Pulmonary artery endothelial cell (primary cell): ENCODE data around the gene FLVCR2. TPM values are rescaled to one million over a fixed set of nuclear protein-coding genes. Genes with fewer than 3 reads are reported as not detected.

Experiments
- DNase-seq: peaks from one replicate; pipeline ENCODE4 v3.0.0-alpha.2; 2011; ENCODE audit warnings: low read depth, low spot score
- total RNA-seq: library from RNA; depleted of rRNA; stranded (reverse); fragments of >200 nt; gene quantifications from 2 replicates; pipeline ENCODE4 v1.2.3, GENCODE V29; 2014

Gene FLVCR2, protein sequence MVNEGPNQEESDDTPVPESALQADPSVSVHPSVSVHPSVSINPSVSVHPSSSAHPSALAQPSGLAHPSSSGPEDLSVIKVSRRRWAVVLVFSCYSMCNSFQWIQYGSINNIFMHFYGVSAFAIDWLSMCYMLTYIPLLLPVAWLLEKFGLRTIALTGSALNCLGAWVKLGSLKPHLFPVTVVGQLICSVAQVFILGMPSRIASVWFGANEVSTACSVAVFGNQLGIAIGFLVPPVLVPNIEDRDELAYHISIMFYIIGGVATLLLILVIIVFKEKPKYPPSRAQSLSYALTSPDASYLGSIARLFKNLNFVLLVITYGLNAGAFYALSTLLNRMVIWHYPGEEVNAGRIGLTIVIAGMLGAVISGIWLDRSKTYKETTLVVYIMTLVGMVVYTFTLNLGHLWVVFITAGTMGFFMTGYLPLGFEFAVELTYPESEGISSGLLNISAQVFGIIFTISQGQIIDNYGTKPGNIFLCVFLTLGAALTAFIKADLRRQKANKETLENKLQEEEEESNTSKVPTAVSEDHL
- 0.40 and 2.2 TPM in 2 replicates for total RNA-seq

DNA sequence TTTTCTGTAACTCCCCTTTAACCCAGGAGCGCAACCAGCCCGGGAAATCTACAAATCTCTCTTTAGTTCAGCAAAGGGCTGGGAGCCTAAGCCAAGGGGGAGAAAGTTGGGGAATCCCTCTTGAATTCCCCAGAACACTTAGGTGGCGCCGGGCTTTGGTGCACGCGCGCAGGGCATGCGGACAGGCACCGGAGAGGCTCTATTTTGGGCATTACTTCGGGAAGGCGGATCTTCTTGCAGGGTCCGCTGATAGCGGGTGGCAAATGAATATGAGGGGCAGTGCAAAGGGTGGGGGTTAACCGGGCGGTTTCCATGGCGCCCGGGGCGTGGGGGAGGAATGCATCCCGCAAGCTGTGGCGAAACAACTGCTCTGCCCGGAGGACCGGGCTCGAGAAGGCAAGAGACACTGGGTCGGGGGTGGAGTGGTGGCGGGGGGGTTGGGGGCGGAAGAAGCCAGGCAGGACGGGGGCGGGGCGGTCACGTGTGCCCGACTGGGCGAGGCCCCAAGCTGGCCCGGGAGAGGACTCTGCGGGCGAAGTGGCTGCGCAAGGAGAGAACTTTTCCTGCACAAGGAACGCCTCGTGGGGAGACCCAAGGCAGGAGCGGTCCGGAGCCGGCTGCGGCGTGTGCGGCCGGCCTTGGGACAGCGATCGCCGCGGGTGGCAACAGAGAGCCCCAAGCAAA is at the start of gene FLVCR2:
TSS of gene FLVCR2 (plus strand) at position 519 of the 684 bp plus-strand sequence. CDS start 353 bp downstream, outside the sequence.
- DNase-seq, result no peak

- DNase-seq, result no peak
Observed at GRCh38 chr14:75531256-75531655, 47.2 kb upstream of the FLVCR2 start.

GRCh38 chr14:75531660-75532317 is 46.6 kb upstream of the FLVCR2 start:
- no peak for DNase-seq

DNA sequence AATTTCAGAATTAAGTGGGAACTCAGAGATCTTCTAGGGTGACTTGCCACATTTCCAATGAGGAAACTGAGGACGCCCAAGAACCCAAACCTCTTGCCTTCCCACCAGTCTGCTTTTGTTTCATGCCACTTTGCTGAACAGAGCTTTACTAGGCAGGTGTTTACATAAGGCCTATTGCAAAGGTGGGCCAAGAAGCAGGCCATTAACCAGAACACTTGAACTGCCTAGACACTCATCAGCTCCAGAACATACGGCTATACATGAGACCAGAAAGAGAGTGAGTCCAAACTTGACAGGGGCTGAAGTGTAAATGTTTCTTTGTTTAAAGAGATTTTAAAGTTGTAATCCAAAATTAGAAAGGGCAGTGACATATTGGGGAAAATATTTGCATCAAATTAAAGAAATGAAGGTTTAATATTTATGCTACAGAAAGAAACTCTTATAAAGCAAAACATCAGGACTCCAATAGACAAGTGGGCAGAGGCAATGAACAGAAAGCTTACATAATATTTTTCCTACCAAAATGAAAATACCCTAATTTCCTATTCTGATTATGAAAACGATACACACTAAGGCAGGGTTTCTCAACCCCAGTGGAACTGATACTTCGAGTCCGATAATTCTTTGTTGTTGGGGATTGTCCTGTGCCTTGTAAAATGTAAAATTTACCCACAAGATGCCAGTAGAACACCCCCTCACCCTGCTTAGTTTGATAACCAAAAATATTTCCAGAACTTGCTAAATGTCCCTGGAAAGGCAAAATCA is 44.4 kb upstream of the FLVCR2 start:
- DNase-seq, result no peak

GRCh38 chr14:75535164-75535898 is 43.1 kb upstream of the FLVCR2 start:
- DNase-seq, result no peak

GRCh38 chr14:75537071-75537470 is 41.3 kb upstream of the FLVCR2 start:
- no peak for DNase-seq

GRCh38 chr14:75539162-75539560 is 39.3 kb upstream of the FLVCR2 start:
- DNase-seq, result no peak

DNA sequence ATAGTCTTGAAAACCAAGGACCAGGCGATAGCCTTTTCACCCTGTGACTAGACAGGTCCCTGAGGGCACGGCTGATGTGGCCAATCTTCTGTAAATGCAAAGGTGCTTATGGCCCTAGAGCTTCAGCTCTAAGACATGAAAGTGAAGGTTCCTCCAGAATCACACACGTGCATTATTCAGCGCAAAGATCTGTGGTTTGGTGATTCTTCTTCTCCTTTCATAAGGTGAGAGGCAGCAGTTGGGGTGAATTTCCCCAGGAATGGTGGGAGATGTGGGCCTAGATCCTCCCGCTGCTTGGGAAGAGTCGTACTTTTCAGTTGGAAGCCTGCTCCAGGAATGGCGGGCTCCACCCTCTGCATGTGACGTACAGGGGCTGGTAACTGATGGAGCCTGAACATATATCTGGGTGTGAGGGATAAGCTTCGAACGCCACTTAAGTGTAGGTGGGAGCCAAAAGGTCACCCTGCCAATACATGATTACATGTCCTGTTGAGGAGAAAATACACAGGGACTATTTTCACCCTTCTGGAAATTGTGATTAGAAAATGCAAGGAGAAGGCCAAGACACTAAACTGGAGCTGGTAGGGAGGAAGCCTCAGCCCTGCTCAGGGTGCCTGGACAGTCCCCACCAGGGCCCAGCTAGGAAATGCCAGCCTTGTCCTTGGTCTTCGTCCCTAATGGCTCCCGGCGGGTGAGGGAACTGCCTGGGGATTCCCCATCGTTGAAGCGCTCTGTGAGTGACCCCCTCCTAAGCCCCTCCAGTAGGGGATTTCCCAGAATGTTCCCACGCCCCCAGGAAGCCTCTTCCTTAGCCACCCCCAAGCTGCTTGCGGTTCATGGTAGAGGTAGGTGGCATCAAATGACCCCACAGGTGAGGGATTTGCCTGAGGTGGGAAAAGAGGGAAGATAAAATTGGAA is 38.6 kb upstream of the FLVCR2 start:
- DNase-seq, result no peak

DNA sequence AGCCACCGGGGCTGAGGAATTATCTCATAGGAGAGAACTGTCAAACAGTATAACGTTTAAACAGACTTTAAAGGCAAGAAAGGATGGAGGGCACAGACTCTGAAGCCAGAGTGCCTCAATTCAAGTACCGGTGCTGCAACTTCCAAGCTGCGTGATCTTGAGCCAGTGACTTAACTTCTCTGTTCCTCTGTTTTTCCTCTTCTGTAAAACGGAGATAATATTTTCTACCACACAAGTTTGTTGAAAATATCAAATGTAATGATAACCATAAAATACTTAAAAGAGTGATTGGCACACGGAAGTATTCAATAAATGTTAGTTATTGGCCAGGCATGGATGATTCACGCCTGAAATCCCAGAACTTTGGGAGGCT is 38.0 kb upstream of the FLVCR2 start:
- no peak for DNase-seq

- DNase-seq, result no peak
Observed at GRCh38 chr14:75542588-75543091, 35.8 kb upstream of the FLVCR2 start.

DNA sequence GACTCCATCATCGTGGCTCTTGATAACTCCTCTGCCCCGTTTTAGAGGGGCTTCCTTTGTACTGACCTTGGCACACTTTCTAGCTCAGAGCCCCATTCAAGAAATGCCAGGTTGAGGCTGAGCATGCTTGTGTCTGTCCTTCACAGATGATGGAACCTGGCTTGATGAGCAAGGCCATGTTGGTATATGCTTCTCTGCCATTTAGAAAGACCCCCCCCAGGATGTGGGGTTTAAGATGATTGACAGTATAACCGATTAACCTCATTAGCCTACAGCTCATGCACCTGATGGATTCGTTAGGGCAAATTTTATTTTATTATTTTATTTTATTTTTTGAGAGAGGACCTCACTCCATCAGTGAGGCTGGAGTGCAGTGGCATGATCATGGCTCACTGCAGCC is 35.2 kb upstream of the FLVCR2 start:
- DNase-seq, result no peak

GRCh38 chr14:75543786-75544185 is 34.6 kb upstream of the FLVCR2 start:
- no peak for DNase-seq

GRCh38 chr14:75545907-75546306 is 32.5 kb upstream of the FLVCR2 start:
- DNase-seq, result no peak

- DNase-seq, result no peak
Observed at GRCh38 chr14:75547552-75548250, 30.7 kb upstream of the FLVCR2 start.

DNA sequence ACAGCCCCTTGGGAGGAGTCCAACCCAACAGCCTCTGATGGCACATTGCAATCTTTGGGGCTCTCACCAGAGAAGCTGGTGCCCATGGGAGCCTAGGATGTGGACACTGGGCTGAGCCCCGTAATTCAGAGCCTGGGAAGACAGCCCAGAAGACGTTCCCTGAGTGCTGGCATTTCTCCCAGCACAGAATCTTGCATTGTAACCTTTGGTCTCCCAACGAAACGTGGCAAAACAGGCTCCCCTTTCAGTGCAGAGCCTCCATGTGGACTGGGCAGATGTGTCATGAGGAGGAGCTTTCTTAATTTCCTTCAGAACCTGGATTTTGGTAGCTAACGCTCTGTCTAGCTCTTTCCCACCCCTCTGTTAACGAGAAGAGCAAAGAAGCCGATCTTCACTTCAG is 29.9 kb upstream of the FLVCR2 start:
- no peak for DNase-seq

DNA sequence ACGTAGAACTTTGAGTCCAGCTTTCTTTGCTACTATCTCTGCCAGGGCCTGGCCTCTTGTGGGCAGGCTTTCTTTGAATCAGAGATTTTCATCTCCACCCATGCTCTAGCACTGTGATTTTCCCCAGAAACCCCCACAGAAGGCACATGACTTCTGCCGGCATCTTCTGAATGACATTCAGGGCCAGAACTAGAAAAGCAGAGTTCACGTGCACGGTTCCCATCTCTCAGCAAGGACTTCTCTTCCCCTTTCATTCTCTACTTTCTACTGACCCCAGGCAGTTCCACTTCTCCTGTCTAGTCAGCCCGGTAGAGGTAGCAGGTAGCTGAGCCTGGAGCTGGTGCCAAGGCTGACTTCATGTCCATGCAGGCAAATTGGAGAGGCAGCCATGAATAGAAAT is 29.3 kb upstream of the FLVCR2 start:
- DNase-seq, result no peak

GRCh38 chr14:75551021-75551420 is 27.4 kb upstream of the FLVCR2 start:
- no peak for DNase-seq

GRCh38 chr14:75553157-75553556 is 25.3 kb upstream of the FLVCR2 start:
- DNase-seq, result no peak
